ENCODE data around the gene FREM2. TPM values are rescaled to one million over a fixed set of nuclear protein-coding genes. Genes with fewer than 3 reads are reported as not detected.
A peak's percentile ranks its signal among the peaks of the same experiment; 100 is the strongest.

FREM2 gene
- total and polyA plus RNA-seq, 7 donors, result 0.18 to 9.4 (median 2.2) TPM

- WGBS, 3 donors, result 26 to 49% (median 36%) methylated on average over 2 of the region's 2 CpGs
- no peak for DNase-seq
- Histone ChIP-seq H3K4me3 (peak overlapping the region; percentile 40), H3K27me3 (ENCODE audit: insufficient read depth in 3 of 3, low read length in 2 of 3) (no peaks in the 10 kb centered on the region), H3K36me3 (ENCODE audit: insufficient read depth in 1 of 2, low read depth in 1 of 2) (no peaks in the 10 kb centered on the region), H3K9me3 (no peaks in the 10 kb centered on the region), H3K27ac (peak overlapping the region; percentile 90), H3K4me1 (peaks cover 56% of the 10 kb centered on the region)
- peak; percentile 78 to 86 (median 86) for ATAC-seq
- TF ChIP-seq, protein P1, sequence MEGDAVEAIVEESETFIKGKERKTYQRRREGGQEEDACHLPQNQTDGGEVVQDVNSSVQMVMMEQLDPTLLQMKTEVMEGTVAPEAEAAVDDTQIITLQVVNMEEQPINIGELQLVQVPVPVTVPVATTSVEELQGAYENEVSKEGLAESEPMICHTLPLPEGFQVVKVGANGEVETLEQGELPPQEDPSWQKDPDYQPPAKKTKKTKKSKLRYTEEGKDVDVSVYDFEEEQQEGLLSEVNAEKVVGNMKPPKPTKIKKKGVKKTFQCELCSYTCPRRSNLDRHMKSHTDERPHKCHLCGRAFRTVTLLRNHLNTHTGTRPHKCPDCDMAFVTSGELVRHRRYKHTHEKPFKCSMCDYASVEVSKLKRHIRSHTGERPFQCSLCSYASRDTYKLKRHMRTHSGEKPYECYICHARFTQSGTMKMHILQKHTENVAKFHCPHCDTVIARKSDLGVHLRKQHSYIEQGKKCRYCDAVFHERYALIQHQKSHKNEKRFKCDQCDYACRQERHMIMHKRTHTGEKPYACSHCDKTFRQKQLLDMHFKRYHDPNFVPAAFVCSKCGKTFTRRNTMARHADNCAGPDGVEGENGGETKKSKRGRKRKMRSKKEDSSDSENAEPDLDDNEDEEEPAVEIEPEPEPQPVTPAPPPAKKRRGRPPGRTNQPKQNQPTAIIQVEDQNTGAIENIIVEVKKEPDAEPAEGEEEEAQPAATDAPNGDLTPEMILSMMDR (IDR thresholded peaks at IDR 0.05), result peak; percentile 28
- intact Hi-C loops (cut with DNase I), result no loop called here
Measured at GRCh38 chr13:38697628-38698333, 10.9 kb downstream of the FREM2 start.

- Histone ChIP-seq H3K36me3 (ENCODE audit: insufficient read depth in 1 of 2, low read depth in 1 of 2) (no peaks in the 10 kb centered on the region), H3K4me1 (peaks cover 42% of the 10 kb centered on the region), H3K27ac (peak overlapping the region; percentile 53), H3K27me3 (ENCODE audit: insufficient read depth in 3 of 3, low read length in 2 of 3) (no peaks in the 10 kb centered on the region), H3K9me3 (no peaks in the 10 kb centered on the region), H3K4me3 (no peak overlapping the region)
- 46 to 61% (median 48%) methylated on average over 2 of the region's 2 CpGs for WGBS, 3 donors
- ATAC-seq (no peak), DNase-seq (no peak)
- intact Hi-C loops (cut with DNase I), result no loop called here
- TF ChIP-seq, protein P1 (IDR thresholded peaks at IDR 0.05), result no peak
Measured at GRCh38 chr13:38700051-38700450, 13.2 kb downstream of the FREM2 start.

DNA sequence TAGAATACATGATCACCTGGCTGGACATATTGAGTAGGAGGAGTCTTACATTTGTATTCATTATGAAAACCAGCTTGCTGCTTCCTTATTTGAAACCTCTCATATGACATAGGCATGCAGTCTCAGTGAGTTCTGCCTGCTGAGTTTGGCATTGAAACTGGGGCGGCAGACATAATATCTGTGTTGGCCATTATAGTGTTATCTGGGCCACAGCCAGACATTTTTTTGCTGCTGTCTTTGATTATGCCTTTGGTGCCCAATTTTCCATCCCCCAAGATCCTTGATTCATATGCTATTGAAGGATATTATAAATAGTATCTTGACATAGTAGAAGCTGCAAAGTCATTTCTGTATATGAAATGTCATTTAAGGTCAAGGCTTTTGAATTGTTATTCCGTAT, 15.8 kb downstream of the FREM2 start:
- Histone ChIP-seq H3K27ac (peak overlapping the region; percentile 86), H3K36me3 (ENCODE audit: insufficient read depth in 1 of 2, low read depth in 1 of 2) (no peaks in the 10 kb centered on the region), H3K4me3 (peak overlapping the region; percentile 31), H3K27me3 (ENCODE audit: insufficient read depth in 3 of 3, low read length in 2 of 3) (no peaks in the 10 kb centered on the region), H3K4me1 (peaks cover 29% of the 10 kb centered on the region), H3K9me3 (no peaks in the 10 kb centered on the region)
- TF ChIP-seq, protein P1 (IDR thresholded peaks at IDR 0.05), result no peak
- ATAC-seq (peak; percentile 55 to 77 (median 66)), DNase-seq (no peak)
- WGBS, 3 donors, result 15 to 26% (median 15%) methylated on average over 2 of the region's 2 CpGs
- intact Hi-C loops (cut with DNase I), result no loop called here

- intact Hi-C loops (cut with DNase I), result no loop called here
- peaks cover 26% of the 10 kb centered on the region for H3K4me1 ChIP-seq
- H3K27ac ChIP-seq, result peak overlapping the region; percentile 86
- TF ChIP-seq, protein P1 (IDR thresholded peaks at IDR 0.05), result no peak
- H3K9me3 ChIP-seq, result no peaks in the 10 kb centered on the region
- ATAC-seq (peak; percentile 58 to 91 (median 85)), DNase-seq (no peak)
- H3K36me3 ChIP-seq (ENCODE audit: insufficient read depth in 1 of 2, low read depth in 1 of 2), result no peaks in the 10 kb centered on the region
- H3K27me3 ChIP-seq (ENCODE audit: insufficient read depth in 3 of 3, low read length in 2 of 3), result no peaks in the 10 kb centered on the region
- WGBS, 3 donors, result 31 to 39% (median 36%) methylated on average over 1 of the region's 1 CpG
- peak overlapping the region; percentile 31 for H3K4me3 ChIP-seq
Measured at GRCh38 chr13:38703255-38703654, 16.4 kb downstream of the FREM2 start.

DNA sequence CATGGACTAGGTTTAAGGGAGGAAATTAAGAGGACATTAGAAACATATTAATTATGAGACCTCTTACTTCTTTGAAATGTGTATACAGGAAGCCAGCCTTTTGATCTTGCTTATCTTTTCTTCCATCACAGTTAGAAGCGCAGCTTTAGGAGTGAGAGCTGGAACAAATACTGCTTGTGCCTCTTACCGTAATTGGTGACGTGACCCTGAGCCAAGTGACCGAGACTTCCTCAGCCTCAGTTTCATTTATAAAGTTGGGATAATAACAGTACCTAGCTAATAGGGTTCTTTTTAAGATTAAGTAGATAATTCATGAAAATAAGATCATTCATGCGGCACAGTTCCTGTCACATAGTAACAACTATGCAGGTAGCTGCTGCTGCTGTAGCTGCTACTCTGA, 18.5 kb downstream of the FREM2 start:
- no peaks in the 10 kb centered on the region for H3K9me3 ChIP-seq
- H3K4me3 ChIP-seq, result no peak overlapping the region
- DNase-seq (no peak), ATAC-seq (no peak)
- TF ChIP-seq, protein P1 (IDR thresholded peaks at IDR 0.05), result no peak
- H3K27ac ChIP-seq, result no peak overlapping the region
- H3K4me1 ChIP-seq, result peaks cover 16% of the 10 kb centered on the region
- WGBS, 3 donors, result 68 to 78% (median 70%) methylated on average over 5 of the region's 5 CpGs
- no peaks in the 10 kb centered on the region for H3K36me3 ChIP-seq (ENCODE audit: insufficient read depth in 1 of 2, low read depth in 1 of 2)
- H3K27me3 ChIP-seq (ENCODE audit: insufficient read depth in 3 of 3, low read length in 2 of 3), result no peaks in the 10 kb centered on the region
- intact Hi-C loops (cut with DNase I), result no loop called here
